HG03060 (cell line): ENCODE measurements around the gene CALN1.
"Not testable (repeated sequence)": the region's sequence is repeated elsewhere in the genome, so short reads cannot be mapped to it uniquely, and the experiment has no call there.

ENCODE experiments used
- ATAC-seq: cut with Tn5 transposase; IDR thresholded peaks from one replicate; pipeline ENCODE4 v1.9.1; 2021; ENCODE audit warnings: low read depth, moderate number of reproducible peaks; ENCODE audit not compliant: unreplicated experiment

Gene CALN1

GRCh38 chr7:72007018-72007417, 405.1 kb downstream of the CALN1 start:
- ATAC-seq, result no peak

DNA sequence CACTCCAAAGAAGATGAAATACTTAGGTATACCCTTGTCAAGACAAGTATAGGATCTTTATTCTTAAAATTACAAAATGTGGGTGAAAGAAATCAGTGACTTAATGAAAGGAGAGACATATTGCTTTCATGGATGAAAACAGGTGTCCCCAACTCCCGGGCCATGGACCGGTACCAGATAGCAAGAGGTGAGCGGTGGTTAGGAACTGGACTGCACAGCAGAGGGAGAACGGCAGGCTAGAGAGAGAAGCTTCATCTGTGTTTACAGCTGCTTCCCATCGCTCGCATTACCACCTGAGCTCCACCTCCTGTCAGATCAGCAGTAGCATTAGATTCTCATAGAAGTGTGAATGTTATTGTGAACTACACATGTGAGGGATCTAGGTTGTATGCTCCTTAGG, 408.9 kb downstream of the CALN1 start:
- ATAC-seq, result no peak

DNA sequence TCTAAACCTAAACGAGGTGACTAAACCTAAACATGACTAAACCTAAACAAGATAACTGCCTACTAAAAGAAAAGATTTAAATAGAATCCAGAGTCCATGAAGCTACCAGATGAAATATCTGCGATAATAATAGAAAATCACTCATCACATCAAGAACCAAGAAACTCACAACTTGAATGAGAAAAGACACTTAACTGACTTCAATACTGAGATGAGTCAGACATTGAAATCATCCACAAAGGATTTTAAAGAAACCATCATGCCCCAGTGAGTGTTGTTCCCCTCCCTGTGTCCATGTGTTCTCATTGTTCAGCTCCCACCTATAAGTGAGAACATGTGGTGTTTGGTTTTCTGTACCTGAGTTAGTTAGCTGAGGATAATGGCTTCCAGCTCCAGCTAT, 416.0 kb downstream of the CALN1 start:
- no peak for ATAC-seq

DNA sequence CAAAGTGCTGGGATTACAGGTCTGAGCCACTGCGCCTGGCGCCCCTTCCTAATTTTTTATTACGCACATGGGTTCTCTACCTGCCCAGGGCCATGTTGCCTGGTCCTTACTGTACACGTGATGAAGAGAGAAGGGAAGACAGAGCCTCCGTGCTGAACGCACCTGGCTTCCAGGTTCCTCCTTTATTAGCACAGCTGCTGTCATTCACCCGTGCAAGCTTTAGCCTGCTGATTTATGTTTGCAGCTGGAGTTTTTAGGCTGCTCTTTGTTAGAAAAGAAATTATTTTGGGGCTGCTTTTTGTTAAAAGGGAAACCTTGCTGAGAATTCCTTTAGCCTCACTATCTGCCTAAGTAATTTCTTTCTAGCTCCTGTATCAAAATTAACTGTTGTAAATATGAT, 417.0 kb downstream of the CALN1 start:
- no peak for ATAC-seq

DNA sequence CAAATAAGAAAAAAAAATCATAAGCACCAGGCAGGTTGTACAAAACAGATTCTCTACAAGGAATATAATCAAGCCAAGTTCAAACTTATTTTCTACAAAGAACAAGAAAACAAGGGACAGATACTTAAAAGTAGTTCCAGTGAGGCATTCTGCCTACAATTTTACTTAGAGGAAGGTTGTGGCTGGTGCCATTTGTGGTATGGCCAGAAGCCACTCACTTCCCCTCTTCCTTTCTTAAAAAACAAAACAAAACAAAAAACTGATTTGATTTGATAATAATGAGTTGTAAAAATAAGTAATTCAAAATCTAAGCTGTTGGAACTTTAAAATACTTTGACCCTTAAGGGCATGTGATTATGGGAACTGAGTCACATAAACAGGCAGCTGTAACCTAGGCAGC, 420.6 kb downstream of the CALN1 start:
- no peak for ATAC-seq

- ATAC-seq, result no peak
Measured at GRCh38 chr7:71990138-71990462, 422.0 kb downstream of the CALN1 start.

DNA sequence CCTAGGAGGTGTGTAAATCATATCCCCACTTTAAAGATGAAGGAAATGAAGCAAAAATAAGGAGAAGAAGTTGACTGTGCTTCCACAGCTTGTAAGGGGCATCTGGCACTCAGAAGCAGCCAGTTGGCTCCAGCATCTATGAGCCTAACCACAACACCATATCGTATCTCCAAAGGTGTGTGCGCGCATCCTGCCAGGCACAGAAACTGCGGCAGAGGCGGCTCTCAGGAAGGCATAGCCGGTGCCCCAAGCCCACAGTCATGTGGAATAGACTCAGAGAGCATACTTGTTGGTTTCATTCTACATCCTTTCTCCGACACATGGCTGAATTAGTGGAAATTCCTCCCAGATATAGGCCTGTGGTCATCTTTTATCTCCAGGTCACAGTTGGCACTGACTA, 423.9 kb downstream of the CALN1 start:
- ATAC-seq, result no peak

DNA sequence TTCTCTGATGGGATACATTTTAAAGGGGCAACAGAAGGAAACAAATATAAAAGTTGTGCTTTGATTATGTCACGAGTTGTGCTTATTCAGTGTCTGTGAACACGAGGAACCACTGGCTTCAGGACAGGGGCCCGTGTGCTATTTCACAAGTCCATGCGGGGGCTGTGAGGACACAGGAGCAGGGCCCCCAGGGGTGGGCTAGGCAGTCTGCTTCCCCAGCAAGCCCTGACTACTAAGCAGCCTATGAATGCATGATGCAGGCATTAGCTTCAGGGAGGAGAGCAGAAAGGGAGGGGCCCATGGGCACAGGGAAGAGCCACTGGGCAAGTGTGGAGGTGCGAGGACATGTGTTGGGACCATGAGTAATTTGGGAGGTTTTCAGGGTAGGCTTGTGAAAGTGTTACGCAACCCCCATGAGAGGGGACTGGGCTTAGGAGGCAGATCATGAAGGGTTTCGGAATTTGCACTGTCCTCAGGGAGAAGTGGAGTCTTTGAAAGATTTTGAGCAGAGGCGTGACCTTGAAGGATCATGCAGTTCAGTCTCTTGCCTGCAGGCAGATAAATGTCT, 424.9 kb downstream of the CALN1 start:
- ATAC-seq, result no peak

DNA sequence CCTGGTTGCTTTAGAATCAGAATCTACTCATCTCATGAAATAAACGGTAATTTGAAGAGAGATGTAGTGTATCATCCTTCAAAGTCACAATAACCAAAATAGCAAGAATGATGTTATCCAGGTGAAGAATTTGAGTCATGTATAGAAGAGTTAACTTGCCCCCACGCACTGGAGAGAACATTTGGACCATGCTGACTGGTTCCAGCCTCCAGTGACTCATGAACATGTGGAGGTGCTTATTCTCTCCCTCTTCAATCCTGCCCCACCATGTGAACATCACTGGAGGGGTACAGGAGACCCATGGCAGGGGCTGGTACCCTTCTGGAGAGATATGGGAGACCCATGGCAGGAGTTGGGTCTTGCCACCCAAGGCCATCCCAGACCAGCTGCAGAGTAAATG, 427.8 kb downstream of the CALN1 start:
- no peak for ATAC-seq

DNA sequence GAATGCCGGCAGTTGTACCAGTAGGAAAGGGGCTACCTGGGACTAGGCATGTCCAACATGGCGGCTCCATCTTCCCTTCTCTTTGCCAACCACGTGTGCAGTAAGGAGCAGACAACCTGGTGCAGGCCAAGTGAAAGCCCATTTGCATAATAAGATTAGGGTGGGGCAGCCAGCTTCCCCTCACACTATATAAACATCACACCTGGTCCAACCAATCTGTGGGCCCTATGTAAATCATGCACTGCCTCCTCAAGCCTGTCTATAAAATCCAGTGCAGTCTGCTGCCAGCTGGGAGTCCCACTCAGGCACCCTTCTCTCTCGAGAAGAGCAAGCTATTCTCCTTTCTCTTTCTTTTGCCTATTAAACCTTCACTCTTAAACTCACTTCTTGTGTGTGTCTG, 429.3 kb downstream of the CALN1 start:
- no peak for ATAC-seq

- ATAC-seq, result no peak
Measured at GRCh38 chr7:71976645-71977044, 435.5 kb downstream of the CALN1 start.

GRCh38 chr7:71974611-71975010, 437.5 kb downstream of the CALN1 start:
- ATAC-seq, result no peak

DNA sequence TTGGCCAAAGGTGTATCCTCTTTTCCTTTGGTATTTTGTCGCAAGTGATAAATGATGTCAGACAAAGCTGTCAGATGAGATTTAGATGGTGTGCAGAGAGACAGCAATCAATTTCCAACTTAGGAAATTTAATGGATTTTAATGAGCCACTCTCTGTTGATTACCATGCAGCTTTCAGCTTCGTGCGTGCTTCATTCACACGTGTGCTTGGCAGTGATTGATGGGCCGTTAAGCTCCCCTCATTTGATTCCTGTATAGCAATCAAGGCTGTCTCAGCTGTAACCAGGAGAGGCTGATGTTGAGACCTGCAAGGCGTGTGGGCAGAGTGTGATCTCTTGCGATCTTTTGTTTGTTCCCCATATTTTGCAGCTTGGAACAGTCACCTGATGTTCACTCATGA, 439.6 kb downstream of the CALN1 start:
- ATAC-seq, result no peak

DNA sequence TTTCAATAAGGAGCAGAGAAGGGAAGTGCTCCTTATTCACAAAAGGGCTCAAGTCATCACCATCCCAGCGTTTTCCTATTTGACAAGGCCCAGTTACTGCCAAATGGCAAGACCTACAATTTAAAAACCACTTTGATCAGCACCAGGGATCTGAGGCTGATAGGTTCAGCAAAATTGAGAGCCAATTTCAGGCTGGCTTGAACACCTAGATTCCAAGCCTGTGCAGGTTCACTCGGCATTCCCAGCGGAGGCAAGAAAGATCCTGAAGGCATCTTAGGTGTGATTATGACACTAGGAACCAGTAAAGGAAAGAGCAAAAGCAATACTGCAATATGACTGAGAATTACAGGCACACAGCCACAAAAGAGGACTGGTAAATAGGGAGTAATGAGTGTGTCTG, 441.4 kb downstream of the CALN1 start:
- ATAC-seq, result no peak

DNA sequence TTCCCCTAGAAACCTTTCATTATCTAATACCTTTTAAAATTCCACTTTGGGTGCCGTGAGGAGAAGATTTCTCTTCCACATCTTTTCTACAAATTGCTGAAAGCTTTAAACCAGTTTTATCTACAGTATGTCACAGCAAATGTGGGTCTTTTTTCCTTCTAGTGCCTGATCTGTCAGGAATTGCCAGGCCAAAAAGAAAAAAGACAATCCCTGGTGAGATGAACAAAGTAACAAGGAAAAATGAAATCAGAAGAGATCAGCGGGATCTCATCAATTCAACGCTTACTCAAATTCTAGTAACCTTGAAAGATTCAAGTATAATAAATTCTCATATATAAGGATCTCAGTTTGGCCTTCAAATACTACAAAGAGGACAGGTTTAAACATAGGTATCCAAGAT, 449.5 kb downstream of the CALN1 start:
- ATAC-seq, result no peak

GRCh38 chr7:71961283-71961682, 450.9 kb downstream of the CALN1 start:
- no peak for ATAC-seq

GRCh38 chr7:71942115-71942514, 470.0 kb downstream of the CALN1 start:
- ATAC-seq, result no peak

DNA sequence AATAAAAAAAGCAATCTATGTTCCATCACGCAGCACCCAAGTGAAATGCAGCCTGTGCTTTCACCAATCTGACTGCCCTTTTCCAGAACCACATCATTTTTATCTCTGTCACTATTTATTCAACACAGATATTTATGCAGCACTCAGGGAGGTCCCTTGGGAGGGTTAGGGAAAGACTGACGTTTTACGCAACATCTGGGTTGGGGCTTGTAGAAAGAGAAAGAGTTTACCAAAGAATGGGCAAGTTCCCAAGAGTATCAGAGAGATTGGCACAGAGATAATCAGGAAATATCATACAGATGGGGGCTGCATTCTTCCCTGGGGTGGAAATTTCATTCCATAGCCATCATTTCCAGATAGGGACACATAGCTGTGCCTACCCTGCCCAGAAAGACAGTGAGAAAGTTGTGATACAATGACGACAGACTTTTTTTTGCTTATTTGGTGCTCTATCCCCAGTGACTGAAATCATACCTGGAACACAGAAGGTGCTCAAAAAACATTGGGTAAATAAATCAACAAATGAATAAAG, 474.2 kb downstream of the CALN1 start:
- no peak for ATAC-seq

- ATAC-seq, result no peak
Measured at GRCh38 chr7:71935674-71936073, 476.5 kb downstream of the CALN1 start.

- ATAC-seq, result no peak
Measured at GRCh38 chr7:71933426-71933825, 478.7 kb downstream of the CALN1 start.

GRCh38 chr7:71925663-71926062, 486.5 kb downstream of the CALN1 start:
- no peak for ATAC-seq

DNA sequence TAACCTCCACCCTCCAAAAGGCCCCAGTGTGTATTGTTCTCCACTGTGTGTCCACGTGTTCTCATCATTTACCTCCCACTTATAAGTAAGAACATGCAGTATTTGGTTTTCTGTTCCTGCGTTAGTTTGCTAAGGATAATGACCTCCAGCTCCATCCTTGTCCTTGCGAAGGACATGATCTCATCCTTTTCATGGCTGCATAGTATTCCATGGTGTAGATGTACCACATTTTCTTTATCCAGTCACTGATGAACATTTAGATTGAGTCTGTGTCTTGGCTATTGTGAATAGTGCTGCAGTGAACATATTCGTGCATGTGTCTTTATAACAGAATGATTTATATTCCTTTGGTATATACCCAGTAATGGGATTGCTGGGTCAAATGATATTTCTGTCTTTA, 497.9 kb downstream of the CALN1 start:
- ATAC-seq, result not testable (repeated sequence)

DNA sequence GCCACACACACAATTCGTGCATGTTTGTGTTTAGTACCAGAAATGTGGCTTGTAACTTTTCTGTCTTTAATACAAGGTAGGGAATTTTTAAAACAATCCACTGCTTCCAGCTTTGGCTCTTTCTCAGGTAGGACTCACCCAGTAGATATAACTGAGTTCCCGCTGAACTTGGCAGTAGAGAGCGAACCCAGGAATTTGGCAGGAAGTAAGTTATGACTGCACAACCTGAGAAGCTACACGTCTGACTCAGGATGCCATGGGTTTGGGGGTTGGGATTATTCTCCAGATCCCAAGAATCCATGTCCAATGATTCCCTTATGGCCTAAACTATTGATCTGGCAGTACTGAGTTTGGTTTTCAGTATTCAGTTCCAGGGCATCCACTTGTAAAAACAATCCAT, 499.7 kb downstream of the CALN1 start:
- ATAC-seq, result no peak
